HCT116 (cell line): ENCODE data around the gene HIVEP3. TPM values are rescaled to one million over a fixed set of nuclear protein-coding genes. Genes with fewer than 3 reads are reported as not detected.

Experiments
- ATAC-seq: fragments of 200-7000 bp; cut with Tn5 transposase; 2 replicates; pipeline ENCODE4 v1.9.1; 2020; ENCODE audit warnings: mild to moderate bottlenecking, moderate library complexity
- BruUV-seq: library from RNA; stranded (reverse); fragments of 400-500 nt; replicated peaks from 2 replicates; lab custom pipeline; 2021; lab: Mats Ljungman, UMichigan
- CTCF ChIA-PET: fragments of 300-600 bp; sonication (Branson Sonifier 250); formaldehyde crosslinking; loops from one replicate; lab custom pipeline; 2021; ENCODE audit warnings: antibody characterized with exemption; lab: Charles Lee
- POLR2A ChIA-PET: fragments of 300-600, 350-600 bp; sonication (Branson Sonifier 250); formaldehyde crosslinking; loops from one replicate; lab custom pipeline; 2021; ENCODE audit warnings: antibody characterized with exemption; lab: Charles Lee
- RAD21 ChIA-PET, 2 experiments: fragments of 300-600 bp; sonication (Branson Sonifier 250); formaldehyde crosslinking; loops; one replicate each; lab custom pipeline; 2023; ENCODE audit warnings: low total read pairs in 2 of 2; ENCODE audit not compliant: uncharacterized antibody in 2 of 2, unreplicated experiment in 2 of 2, low non-redundant PET in 1 of 2; lab: Charles Lee
- DNase-seq: peaks from one replicate; pipeline ENCODE4 v3.0.0-alpha.2; 2010; ENCODE audit warnings: low read depth, low spot score
- H2AFZ ChIP-seq: fragments of 200-600 bp; shearing (Covaris generic), sonication (generic); 2 replicates; pipeline ENCODE4 v1.6.1; 2017; ENCODE audit warnings: low read depth, mixed run types, mixed read lengths, antibody characterized with exemption, low read length; ENCODE audit not compliant: poor library complexity, severe bottlenecking
- H3K27ac ChIP-seq: 2 replicates; pipeline ENCODE4 v1.5.1; 2012; ENCODE audit warnings: low read depth, low read length
- H3K27me3 ChIP-seq: fragments of 200-600 bp; sonication (generic); 2 replicates; pipeline ENCODE4 v1.6.1; 2016; ENCODE audit warnings: mixed run types, low read length, mixed read lengths; ENCODE audit not compliant: insufficient read depth
- H3K36me3 ChIP-seq, 2 experiments: fragments of 200-500 bp in 1 of 2; fragments of 200-600 bp in 1 of 2; sonication (Bioruptor generic) in 1 of 2; sonication (generic) in 1 of 2; 2 replicates each; pipeline versions ENCODE4 v1.5.1 to v1.6.1; 2014 to 2016; ENCODE audit warnings: low read length in 2 of 2, inconsistent platforms in 1 of 2, mixed read lengths in 1 of 2, mixed run types in 1 of 2; ENCODE audit not compliant: insufficient read depth in 2 of 2, control insufficient read depth in 1 of 2
- H3K4me1 ChIP-seq, 2 experiments: fragments of 200-600 bp in 1 of 2; sonication (generic) in 1 of 2; 2 replicates each; pipeline versions ENCODE4 v1.5.1 to v1.6.1; 2012 to 2017; ENCODE audit warnings: low read length in 2 of 2, inconsistent platforms in 1 of 2, mild to moderate bottlenecking in 1 of 2, mixed read lengths in 1 of 2, mixed run types in 1 of 2, moderate library complexity in 1 of 2; ENCODE audit not compliant: insufficient read depth in 2 of 2, control insufficient read depth in 1 of 2
- H3K4me2 ChIP-seq: fragments of 200-600 bp; sonication (generic); 2 replicates; pipeline ENCODE4 v1.6.1; 2017; ENCODE audit warnings: mixed run types, low read length, mixed read lengths
- H3K4me3 ChIP-seq, 2 experiments: fragments of 200-600 bp in 1 of 2; sonication (generic) in 1 of 2; replicated peaks in 1 of 2; 2 replicates each; pipeline ENCODE4 v1.5.1; 2011 to 2016; ENCODE audit warnings: low read length in 2 of 2, control low read depth in 1 of 2, low read depth in 1 of 2, mild to moderate bottlenecking in 1 of 2, mixed read lengths in 1 of 2, mixed run types in 1 of 2
- H3K79me2 ChIP-seq: fragments of 200-600 bp; sonication (generic); 2 replicates; pipeline ENCODE4 v1.6.1; 2017; ENCODE audit warnings: mild to moderate bottlenecking, mixed run types, low read length, moderate library complexity, mixed read lengths; ENCODE audit not compliant: insufficient read depth
- H3K9ac ChIP-seq: fragments of 200-600 bp; sonication (generic); 2 replicates; pipeline ENCODE4 v1.6.1; 2016; ENCODE audit warnings: low read length, mixed read lengths
- H3K9me2 ChIP-seq: fragments of 200-600 bp; sonication (generic), shearing (Covaris generic); 2 replicates; pipeline ENCODE4 v1.6.1; 2017; ENCODE audit warnings: mixed run types, mild to moderate bottlenecking, moderate library complexity; ENCODE audit not compliant: insufficient read depth
- H3K9me3 ChIP-seq, 2 experiments: fragments of 200-500 bp in 1 of 2; fragments of 200-600 bp in 1 of 2; sonication (Bioruptor generic) in 1 of 2; sonication (generic) in 1 of 2; 2 replicates each; pipeline ENCODE4 v1.6.1; 2014 to 2017; ENCODE audit warnings: low read length in 2 of 2, mixed read lengths in 2 of 2, inconsistent platforms in 1 of 2, low read depth in 1 of 2, mild to moderate bottlenecking in 1 of 2, mixed run types in 1 of 2, moderate library complexity in 1 of 2; ENCODE audit not compliant: control insufficient read depth in 1 of 2, insufficient read depth in 1 of 2
- H4K20me1 ChIP-seq: fragments of 200-600 bp; sonication (generic), shearing (Covaris generic); 2 replicates; pipeline ENCODE4 v1.6.1; 2017; ENCODE audit warnings: mixed run types, mild to moderate bottlenecking, moderate library complexity; ENCODE audit not compliant: insufficient read depth
- ELF1 ChIP-seq: IDR thresholded peaks from 2 replicates; pipeline ENCODE4 v1.6.1; 2012; ENCODE audit warnings: low read depth, borderline replicate concordance
- EZH2 ChIP-seq: fragments of 200-600 bp; sonication (generic); IDR thresholded peaks from 2 replicates; pipeline ENCODE4 v1.6.1; 2017; ENCODE audit warnings: antibody characterized with exemption, mixed run types
- EZH2phosphoT487 ChIP-seq: fragments of 200-600 bp; IDR thresholded peaks from 2 replicates; pipeline ENCODE4 v1.6.1; 2018; ENCODE audit warnings: antibody characterized with exemption, borderline replicate concordance
- FOSL1 ChIP-seq: IDR thresholded peaks from 2 replicates; pipeline ENCODE4 v1.6.1; 2012; ENCODE audit warnings: low read depth
- JUND ChIP-seq: IDR thresholded peaks from 2 replicates; pipeline ENCODE4 v1.6.1; 2012
- POLR2A ChIP-seq: IDR thresholded peaks from 2 replicates; pipeline ENCODE4 v1.7.0; 2011; ENCODE audit warnings: borderline replicate concordance; ENCODE audit not compliant: insufficient read depth, insufficient read length; ENCODE audit errors: extremely low read depth
- POLR2AphosphoS5 ChIP-seq: IDR thresholded peaks from 2 replicates; pipeline ENCODE4 v1.6.1; 2011; ENCODE audit warnings: mild to moderate bottlenecking, low read depth, low read length, moderate library complexity
- RAD21 ChIP-seq: IDR thresholded peaks from 2 replicates; pipeline ENCODE4 v1.6.1; 2012; ENCODE audit warnings: low read depth, mild to moderate bottlenecking
- SIN3A ChIP-seq: IDR thresholded peaks from 2 replicates; pipeline ENCODE4 v1.6.1; 2012; ENCODE audit warnings: low read depth
- SRF ChIP-seq: IDR thresholded peaks from 2 replicates; pipeline ENCODE4 v1.6.1; 2012; ENCODE audit warnings: low read depth
- YY1 ChIP-seq: IDR thresholded peaks from 2 replicates; pipeline ENCODE4 v1.6.1; 2011; ENCODE audit warnings: low read length, low read depth, moderate library complexity, mild to moderate bottlenecking; ENCODE audit not compliant: insufficient replicate concordance; ENCODE audit errors: extremely low read depth
- ZNF274 ChIP-seq: fragments of 200-500 bp; sonication (Bioruptor generic); IDR thresholded peaks from 2 replicates; pipeline ENCODE4 v1.6.1; 2014; ENCODE audit warnings: mild to moderate bottlenecking, low read depth, low read length, inconsistent platforms
- intact Hi-C: fragments of 100-400 bp; cut with micrococcal nuclease; formaldehyde crosslinking; loops from 2 replicates; pipeline ENCODE4 v1.10.0; 2022
- total RNA-seq: library from RNA; stranded (reverse); gene quantifications from one replicate; pipeline ENCODE4 v1.2.1, GENCODE V29; 2021; ENCODE audit not compliant: unreplicated experiment
- TF ChIP-seq, protein P1 (sequence below): IDR thresholded peaks from 2 replicates; pipeline ENCODE4 v1.6.1; 2012
- TF ChIP-seq, protein P2 (sequence below): IDR thresholded peaks from 2 replicates; pipeline ENCODE4 v1.6.1; 2012
- TF ChIP-seq, protein P3 (sequence below), 3 experiments: fragments of 200-600 bp in 1 of 3; sonication (generic) in 1 of 3; IDR thresholded peaks in 2 of 3; conservative IDR thresholded peaks in 1 of 3; 2 replicates each; pipeline ENCODE4 v1.5.1; 2012 to 2017; ENCODE audit warnings: low read depth in 2 of 3, low read length in 2 of 3, antibody characterized with exemption in 1 of 3, borderline replicate concordance in 1 of 3, control low read depth in 1 of 3, mild to moderate bottlenecking in 1 of 3, mixed read lengths in 1 of 3, mixed run types in 1 of 3, moderate library complexity in 1 of 3; ENCODE audit not compliant: insufficient read depth in 1 of 3
- TF ChIP-seq, protein P4 (sequence below): IDR thresholded peaks from 2 replicates; pipeline ENCODE4 v1.6.1; 2011; ENCODE audit warnings: mild to moderate bottlenecking, low read length, moderate library complexity; ENCODE audit not compliant: insufficient replicate concordance; ENCODE audit errors: extremely low read depth
- TF ChIP-seq, protein P5 (sequence below): IDR thresholded peaks from 2 replicates; pipeline ENCODE4 v1.6.1; 2012; ENCODE audit warnings: low read depth

Gene HIVEP3
- total RNA-seq, 1 experiment from 2014 or later, result 7.1 TPM

DNA sequence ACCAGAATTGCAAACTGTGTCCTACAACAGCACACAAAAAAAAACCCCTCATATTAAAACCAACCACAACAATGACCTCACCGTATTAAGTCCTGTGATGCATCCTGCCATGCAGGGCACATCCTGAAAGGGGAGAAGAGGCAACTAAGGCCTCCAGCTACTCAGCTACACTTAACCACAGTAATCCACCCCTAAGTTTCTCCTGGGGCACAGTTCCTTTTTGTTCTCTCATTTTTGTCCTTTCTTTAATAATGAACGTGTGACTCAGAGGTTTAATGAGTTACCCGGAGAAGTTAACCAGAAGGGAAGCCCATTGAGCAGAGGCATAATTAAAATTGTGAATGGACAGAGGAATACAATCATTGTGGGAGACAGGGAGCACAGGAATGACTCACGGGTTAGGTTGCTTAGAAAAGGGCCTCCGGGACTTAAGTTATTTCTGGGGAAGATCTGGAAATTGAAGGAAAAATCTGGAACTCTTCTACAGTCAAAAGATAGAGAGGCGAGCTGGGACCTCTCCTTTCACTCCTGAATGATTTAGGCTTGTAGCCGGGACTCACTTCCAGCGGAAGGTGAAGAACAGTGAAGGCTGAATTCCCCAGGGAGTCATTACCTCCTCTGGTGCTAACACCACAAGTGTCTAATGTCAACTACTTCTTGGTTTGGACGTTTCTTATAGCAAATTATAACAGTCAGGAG is 36.9 kb upstream of the HIVEP3 start:
- Histone ChIP-seq H3K9me3 (no peaks in the 10 kb centered on the region), H3K27me3 (no peaks in the 10 kb centered on the region), H3K79me2 (no peaks in the 10 kb centered on the region), H2AFZ (peak overlapping the region; percentile 63), H3K36me3 (no peaks in the 10 kb centered on the region), H3K9me2 (no peaks in the 10 kb centered on the region), H3K4me3 (peak overlapping the region in 1 of 2 experiments; percentile 40; a peak in 2 of 4 replicates), H3K9ac (peak overlapping the region; percentile 62), H3K4me1 (peaks cover 50 to 66% of the 10 kb centered on the region in 2 experiments), H3K4me2 (peak overlapping the region; percentile 81), H4K20me1 (no peaks in the 10 kb centered on the region), H3K27ac (peak overlapping the region; percentile 93)
- ChIA-PET POLR2A (no interaction called here), CTCF (interaction anchor here (0.7 kb wide), 1 partner anchor 144 kb away, joined by 3 read pairs; no protein-coding TSS in a partner anchor), RAD21 (interaction anchor here in 1 of 2 experiments (0.6 kb wide), 1 partner anchor 67 kb away, joined by 3 read pairs; no protein-coding TSS in a partner anchor)
- no TSS peak for BruUV-seq
- DNase-seq, result peak; percentile 97
- intact Hi-C loops, result loop anchor here (2.0 kb wide), 1 partner anchor 37 kb away; the partner anchor contains the start of gene HIVEP3
- peak; percentile 87 for ATAC-seq
- TF ChIP-seq, protein P1, sequence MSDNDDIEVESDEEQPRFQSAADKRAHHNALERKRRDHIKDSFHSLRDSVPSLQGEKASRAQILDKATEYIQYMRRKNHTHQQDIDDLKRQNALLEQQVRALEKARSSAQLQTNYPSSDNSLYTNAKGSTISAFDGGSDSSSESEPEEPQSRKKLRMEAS, result 0 out of 2 replicates have a peak, but pooled peaks have one; percentile 49
- no peak; the same call in 1 of the 2 replicates for TF ChIP-seq ELF1
- no peak for TF ChIP-seq EZH2
- no peak for TF ChIP-seq POLR2A
- peak; percentile 75; the same call in 1 of the 2 replicates for TF ChIP-seq SIN3A
- TF ChIP-seq YY1, result peak; percentile 3
- no peak for TF ChIP-seq ZNF274
- TF ChIP-seq, protein P2, sequence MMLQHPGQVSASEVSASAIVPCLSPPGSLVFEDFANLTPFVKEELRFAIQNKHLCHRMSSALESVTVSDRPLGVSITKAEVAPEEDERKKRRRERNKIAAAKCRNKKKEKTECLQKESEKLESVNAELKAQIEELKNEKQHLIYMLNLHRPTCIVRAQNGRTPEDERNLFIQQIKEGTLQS, result peak; percentile 61
- TF ChIP-seq, protein P3, sequence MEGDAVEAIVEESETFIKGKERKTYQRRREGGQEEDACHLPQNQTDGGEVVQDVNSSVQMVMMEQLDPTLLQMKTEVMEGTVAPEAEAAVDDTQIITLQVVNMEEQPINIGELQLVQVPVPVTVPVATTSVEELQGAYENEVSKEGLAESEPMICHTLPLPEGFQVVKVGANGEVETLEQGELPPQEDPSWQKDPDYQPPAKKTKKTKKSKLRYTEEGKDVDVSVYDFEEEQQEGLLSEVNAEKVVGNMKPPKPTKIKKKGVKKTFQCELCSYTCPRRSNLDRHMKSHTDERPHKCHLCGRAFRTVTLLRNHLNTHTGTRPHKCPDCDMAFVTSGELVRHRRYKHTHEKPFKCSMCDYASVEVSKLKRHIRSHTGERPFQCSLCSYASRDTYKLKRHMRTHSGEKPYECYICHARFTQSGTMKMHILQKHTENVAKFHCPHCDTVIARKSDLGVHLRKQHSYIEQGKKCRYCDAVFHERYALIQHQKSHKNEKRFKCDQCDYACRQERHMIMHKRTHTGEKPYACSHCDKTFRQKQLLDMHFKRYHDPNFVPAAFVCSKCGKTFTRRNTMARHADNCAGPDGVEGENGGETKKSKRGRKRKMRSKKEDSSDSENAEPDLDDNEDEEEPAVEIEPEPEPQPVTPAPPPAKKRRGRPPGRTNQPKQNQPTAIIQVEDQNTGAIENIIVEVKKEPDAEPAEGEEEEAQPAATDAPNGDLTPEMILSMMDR (IDR thresholded peaks at IDR 0.05 in 2 of 3, conservative IDR thresholded peaks at IDR 0.05 in 1 of 3; ENCODE audit: borderline replicate concordance in 1 of 3, insufficient read depth in 1 of 3, low read depth in 2 of 3, low read length in 2 of 3), result no peak
- peak; percentile 96 for TF ChIP-seq FOSL1
- TF ChIP-seq RAD21, result peak; percentile 53
- TF ChIP-seq EZH2phosphoT487, result no peak
- TF ChIP-seq, protein P4, sequence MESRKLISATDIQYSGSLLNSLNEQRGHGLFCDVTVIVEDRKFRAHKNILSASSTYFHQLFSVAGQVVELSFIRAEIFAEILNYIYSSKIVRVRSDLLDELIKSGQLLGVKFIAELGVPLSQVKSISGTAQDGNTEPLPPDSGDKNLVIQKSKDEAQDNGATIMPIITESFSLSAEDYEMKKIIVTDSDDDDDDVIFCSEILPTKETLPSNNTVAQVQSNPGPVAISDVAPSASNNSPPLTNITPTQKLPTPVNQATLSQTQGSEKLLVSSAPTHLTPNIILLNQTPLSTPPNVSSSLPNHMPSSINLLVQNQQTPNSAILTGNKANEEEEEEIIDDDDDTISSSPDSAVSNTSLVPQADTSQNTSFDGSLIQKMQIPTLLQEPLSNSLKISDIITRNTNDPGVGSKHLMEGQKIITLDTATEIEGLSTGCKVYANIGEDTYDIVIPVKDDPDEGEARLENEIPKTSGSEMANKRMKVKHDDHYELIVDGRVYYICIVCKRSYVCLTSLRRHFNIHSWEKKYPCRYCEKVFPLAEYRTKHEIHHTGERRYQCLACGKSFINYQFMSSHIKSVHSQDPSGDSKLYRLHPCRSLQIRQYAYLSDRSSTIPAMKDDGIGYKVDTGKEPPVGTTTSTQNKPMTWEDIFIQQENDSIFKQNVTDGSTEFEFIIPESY, result no peak
- TF ChIP-seq POLR2AphosphoS5, result peak; percentile 38; the same call in 1 of the 2 replicates
- TF ChIP-seq JUND, result peak; percentile 97
- TF ChIP-seq, protein P5, sequence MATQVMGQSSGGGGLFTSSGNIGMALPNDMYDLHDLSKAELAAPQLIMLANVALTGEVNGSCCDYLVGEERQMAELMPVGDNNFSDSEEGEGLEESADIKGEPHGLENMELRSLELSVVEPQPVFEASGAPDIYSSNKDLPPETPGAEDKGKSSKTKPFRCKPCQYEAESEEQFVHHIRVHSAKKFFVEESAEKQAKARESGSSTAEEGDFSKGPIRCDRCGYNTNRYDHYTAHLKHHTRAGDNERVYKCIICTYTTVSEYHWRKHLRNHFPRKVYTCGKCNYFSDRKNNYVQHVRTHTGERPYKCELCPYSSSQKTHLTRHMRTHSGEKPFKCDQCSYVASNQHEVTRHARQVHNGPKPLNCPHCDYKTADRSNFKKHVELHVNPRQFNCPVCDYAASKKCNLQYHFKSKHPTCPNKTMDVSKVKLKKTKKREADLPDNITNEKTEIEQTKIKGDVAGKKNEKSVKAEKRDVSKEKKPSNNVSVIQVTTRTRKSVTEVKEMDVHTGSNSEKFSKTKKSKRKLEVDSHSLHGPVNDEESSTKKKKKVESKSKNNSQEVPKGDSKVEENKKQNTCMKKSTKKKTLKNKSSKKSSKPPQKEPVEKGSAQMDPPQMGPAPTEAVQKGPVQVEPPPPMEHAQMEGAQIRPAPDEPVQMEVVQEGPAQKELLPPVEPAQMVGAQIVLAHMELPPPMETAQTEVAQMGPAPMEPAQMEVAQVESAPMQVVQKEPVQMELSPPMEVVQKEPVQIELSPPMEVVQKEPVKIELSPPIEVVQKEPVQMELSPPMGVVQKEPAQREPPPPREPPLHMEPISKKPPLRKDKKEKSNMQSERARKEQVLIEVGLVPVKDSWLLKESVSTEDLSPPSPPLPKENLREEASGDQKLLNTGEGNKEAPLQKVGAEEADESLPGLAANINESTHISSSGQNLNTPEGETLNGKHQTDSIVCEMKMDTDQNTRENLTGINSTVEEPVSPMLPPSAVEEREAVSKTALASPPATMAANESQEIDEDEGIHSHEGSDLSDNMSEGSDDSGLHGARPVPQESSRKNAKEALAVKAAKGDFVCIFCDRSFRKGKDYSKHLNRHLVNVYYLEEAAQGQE, result no peak
- TF ChIP-seq SRF, result peak; percentile 87
